GM19467 (cell line): Measurements from ENCODE around the gene PARVB.

Experiments used
- ATAC-seq: cut with Tn5 transposase; IDR thresholded peaks from one replicate; pipeline ENCODE4 v1.9.1; 2021; ENCODE audit warnings: mild to moderate bottlenecking, moderate library complexity; ENCODE audit not compliant: unreplicated experiment

PARVB gene

DNA sequence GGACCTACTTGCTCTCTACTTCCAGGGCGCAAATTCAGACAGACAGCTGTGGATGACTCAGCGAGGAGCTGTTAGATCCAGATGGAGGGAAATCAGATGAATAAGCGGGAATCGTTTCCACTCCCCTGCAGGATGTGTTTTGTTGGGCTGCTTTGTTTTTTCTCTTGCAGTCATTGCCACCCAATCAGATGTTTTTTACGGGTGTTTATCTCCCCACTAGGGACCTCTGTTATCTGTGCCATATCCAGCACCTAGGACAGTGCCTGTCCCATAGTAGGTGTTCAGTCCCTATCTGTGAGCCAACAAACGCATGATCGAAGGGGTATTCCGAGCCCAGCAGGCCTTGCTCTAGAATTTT lies 105.5 kb downstream of the PARVB start:
- ATAC-seq, result no peak

- ATAC-seq, result no peak
Observed at GRCh38 chr22:44130076-44130711, 106.1 kb downstream of the PARVB start.

- no peak for ATAC-seq
Observed at GRCh38 chr22:44131412-44131811, 107.3 kb downstream of the PARVB start.

DNA sequence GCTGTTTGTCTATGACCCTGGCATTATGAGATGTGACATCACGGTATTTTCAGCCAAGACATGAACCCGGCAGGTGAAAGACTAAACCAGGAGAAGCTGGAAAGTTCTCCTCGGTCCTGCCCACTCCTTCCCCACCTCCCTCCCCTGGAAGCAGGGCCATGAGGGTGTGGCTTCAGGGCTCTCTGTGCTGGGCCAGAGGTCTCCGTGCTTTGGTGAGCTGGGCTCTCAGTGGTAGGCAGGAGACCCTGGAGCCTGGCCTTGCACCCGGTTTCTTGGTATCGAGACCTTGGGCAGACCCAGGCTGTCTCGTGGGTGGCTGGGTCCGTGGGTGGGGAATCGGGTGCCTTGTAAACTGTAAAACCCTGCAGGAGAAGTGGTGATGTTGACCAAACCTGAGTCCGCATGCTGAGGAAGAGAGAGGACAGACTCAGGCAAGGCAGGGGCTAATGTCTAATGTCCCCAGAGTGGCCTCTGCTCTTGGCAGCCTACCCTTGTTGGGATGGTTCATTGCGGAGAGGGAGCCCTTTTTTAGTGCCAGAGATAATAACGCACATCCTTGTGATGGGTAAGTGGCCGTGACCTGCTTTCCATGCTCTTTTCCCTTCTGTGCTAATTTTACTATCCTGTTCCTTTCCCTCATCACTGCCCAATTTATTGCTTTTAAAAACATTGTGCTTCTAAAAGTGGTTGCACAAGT lies 108.0 kb downstream of the PARVB start:
- ATAC-seq, result no peak

DNA sequence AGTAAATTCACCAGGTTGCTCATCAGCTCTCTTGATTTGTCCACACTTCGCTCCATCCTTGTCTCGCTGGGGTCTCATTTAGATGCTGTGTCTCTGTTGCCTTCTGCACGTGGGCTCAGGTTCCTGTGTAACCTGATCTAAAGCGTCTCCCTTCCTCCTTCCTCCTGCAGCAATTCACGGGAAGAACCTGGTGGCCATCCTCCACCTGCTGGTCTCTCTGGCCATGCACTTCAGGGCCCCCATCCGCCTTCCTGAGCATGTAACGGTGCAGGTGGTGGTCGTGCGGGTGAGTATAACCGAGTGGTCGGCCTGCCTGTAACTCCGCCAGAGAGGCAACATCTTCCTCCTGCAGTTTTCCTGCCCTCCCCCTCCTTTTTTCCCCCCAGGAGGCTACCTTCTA lies 108.6 kb downstream of the PARVB start:
- ATAC-seq, result no peak

- ATAC-seq, result no peak
Observed at GRCh38 chr22:44133161-44133560, 109.1 kb downstream of the PARVB start.

- no peak for ATAC-seq
Observed at GRCh38 chr22:44133901-44134571, 109.9 kb downstream of the PARVB start.

DNA sequence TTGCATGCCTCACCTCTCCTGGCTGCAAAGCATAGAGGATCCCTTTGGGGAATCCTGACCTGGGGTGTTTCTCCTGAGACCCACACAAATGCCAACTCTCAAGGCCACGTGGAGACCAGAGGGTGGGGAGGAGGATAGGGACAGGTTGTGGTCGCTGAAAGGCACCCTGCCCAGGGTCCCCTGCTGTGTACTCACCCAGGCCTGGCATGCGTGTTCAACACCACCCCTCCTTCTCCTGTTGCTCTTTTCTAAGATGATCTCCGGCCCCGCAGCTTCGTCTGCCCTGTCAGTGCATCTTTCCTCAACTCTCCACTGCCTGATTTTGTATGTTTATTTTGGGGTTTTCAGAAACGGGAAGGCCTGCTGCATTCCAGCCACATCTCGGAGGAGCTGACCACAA lies 112.0 kb downstream of the PARVB start:
- ATAC-seq, result no peak

GRCh38 chr22:44136786-44137185 lies 112.7 kb downstream of the PARVB start:
- ATAC-seq, result no peak

GRCh38 chr22:44137415-44137814 lies 113.3 kb downstream of the PARVB start:
- no peak for ATAC-seq

GRCh38 chr22:44139773-44140172 lies 115.7 kb downstream of the PARVB start:
- no peak for ATAC-seq

DNA sequence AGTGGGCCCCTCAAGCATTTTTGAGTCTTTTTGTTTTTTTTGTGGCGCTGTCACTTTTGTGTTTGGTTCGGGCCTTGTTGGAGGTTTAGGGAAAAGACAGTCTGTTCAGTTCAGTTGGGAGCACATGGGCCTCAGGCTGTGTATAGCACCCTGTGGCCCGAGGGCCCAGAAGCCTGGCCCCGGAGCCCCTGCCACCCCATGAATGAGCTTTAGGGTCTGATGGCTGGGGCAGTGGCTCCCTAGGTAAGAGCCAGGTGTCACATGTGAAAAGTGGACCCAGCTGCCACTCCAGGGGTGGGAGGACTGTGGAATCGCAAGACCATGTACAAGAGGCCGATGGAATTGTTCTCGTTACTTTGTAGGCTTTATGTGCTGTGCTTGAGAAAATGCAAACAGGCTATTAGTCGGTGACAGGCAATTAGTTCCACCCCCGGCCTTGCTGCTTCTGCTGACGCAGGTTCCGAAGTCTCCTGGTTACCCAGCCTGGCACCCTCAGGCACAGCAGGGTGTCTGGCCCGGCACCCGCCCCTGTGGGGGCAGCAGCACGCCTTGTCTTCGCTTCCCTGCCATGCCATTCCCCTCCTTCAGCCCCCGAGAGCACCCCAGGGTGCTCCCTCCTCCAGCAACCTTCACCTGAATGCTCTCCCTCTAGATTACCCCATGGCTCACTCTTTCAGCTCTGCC lies 118.5 kb downstream of the PARVB start:
- ATAC-seq, result no peak

GRCh38 chr22:44143105-44143474 lies 119.0 kb downstream of the PARVB start:
- ATAC-seq, result no peak

GRCh38 chr22:44143579-44143978 lies 119.5 kb downstream of the PARVB start:
- ATAC-seq, result no peak

DNA sequence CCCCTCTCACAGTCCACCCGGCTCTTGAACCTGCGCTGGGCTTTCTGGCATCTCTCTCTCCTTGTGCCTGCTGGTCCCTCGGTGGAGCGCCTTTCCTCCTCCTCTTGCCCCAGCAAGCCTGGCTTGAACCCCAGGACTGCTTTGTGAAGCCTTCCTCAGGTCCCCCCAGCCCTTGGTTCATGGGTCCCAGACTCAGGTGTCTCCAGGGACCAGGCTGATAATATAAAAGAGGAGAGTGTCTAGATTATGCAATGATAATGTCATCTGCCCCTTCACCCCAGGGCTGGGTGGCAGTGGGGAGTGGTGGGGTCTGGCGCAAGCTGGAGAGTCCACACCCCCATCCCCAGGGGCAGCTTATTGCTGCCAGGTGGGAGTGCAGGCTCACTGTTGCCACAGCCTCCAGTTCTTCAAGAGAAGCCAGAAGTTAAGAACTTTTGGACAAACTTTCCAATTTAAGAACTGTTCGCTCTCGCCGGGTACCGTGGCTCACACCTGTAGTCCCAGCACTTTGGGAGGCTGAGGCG lies 120.0 kb downstream of the PARVB start:
- no peak for ATAC-seq

GRCh38 chr22:44145544-44145943 lies 121.4 kb downstream of the PARVB start:
- ATAC-seq, result no peak

DNA sequence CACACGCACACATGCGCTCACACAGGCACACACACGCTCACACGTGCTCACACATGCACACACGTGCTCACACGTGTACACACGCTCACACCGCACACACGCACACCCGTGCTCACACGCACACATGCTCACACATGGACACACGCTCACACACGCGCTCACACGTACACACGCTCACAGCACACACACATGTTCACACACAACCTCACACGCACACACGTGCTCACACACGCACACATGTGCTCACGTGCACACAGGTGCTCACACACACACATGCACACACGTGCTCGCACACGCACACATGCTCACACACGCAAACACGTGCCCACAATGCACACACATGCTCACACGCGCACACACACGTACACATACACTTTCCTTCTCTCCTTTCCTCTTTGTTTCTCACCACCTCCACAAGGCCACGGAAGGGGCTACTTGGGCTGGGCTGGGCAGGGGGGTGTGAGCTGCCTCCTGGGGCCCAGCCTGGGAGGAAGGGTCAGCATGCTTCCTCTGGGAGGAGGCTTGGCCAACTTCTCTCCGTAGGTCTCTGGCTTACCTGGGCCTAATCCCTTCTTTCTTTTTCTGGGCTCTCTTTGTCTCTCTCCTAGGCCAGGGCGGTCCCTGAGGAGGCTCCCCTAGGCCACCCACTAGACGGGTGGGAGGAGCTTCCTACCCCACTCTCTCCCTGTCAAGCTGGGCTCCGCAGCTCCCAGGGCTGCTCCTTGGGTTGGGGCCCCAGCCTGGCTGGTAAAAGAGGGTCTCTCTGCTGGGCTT lies 122.2 kb downstream of the PARVB start:
- no peak for ATAC-seq

DNA sequence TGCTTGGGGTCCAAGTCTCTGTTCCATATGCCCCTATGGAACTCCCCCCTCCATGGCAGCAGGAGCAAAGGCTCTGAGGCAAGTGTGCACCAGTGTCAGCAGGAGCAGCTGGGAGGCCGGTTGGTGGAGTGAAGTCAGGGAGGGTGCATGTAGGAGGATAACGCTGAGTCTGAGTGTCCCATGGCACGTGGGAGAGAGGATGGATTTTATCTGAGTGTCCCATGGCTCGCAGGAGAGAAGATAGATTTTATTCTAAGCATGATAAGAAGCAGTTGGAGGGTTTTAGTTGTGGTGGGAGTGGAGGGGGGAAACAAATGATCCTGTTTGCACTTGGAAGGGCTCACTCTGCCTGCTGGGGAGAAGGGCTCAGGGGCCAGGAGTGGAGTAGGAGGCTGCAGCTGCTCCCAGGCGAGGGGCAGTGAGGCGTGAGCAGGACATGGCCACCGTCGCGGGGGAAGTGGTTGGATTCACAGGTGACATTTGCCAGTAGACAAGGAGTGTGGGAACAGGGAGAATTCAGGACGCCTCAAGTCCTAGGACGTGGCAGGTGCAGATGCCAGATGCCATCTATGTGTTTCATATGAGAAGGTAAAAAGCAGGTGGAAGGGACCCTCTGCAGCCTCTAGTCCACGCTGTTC lies 123.0 kb downstream of the PARVB start:
- ATAC-seq, result no peak

DNA sequence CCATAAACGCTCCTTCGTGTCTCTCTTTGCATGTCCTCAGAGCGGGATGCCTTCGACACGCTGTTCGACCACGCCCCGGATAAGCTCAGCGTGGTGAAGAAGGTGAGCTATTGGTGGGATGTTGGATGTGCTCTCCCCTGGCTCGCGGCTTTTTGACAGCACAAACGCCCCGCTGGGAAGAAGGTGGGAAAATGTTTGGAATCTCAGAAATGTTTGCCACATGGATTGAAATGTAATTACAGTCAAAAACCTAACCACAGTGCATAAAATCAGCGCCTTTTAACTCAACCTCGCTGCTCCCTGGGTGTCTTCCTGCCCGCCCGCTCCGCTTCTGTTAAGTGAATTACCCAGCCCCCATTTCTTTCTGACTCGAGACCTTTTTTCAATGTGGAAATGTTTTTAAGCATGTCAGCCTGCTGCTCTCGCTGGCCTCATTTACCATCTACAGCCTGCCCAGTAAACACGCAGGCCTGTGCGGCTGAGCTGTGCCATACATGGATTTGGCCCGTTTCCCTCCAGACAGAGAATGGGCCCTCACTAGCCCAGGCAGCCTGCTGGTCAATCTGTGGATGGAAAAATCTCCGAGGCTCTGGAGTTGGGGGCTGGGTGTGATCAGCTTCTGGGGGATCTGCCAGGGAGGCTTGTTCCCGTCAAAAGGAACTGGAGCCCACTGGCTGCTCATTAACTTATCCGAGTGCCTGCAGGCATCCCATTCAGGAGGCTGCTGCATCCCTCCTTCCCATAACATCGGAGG lies 123.9 kb downstream of the PARVB start:
- no peak for ATAC-seq

- ATAC-seq, result no peak
Observed at GRCh38 chr22:44151676-44152075, 127.6 kb downstream of the PARVB start.
